Uterus (tissue), 2 donors: ENCODE measurements around the gene FKBP5.
"Not testable (repeated sequence)": the region's sequence is repeated elsewhere in the genome, so short reads cannot be mapped to it uniquely, and the experiment has no call there.

Experiments
- POLR2A ChIP-seq, 2 donors: fragments of 450-650 bp; IDR thresholded peaks; one replicate each; pipeline ENCODE4 v1.6.1; 2016; ENCODE audit warnings: antibody characterized with exemption in 2 of 2, mild to moderate bottlenecking in 1 of 2, moderate library complexity in 1 of 2
- TF ChIP-seq, protein P1 (sequence below), 4 experiments: fragments of 200-600 bp in 2 of 4; fragments of 450-650 bp in 2 of 4; sonication (generic) in 2 of 4; IDR thresholded peaks; one replicate each; pipeline ENCODE4 v1.5.1; 2016 to 2019; ENCODE audit warnings: antibody characterized with exemption in 4 of 4, mild to moderate bottlenecking in 2 of 4, moderate library complexity in 1 of 4

DNA sequence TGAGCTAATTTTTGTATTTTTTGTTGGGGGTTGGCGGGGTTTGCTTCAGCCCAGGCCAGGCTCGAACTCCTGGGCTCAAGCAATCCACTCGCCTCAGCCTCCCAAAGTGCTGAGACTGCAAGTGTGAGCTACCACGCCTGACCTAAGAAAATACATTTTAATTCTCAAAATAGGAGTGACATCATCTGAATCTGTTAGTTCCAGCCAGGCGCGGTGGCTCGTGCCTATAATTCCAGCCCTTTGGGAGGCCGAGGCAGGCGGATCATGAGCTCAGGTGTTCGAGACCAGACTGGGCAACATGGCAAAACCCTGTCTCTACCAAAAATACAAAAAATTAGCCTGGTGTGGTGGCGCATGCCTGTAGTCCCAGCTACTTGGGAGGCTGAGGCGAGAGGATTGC lies 45.6 kb upstream of the FKBP5 start:
- TF ChIP-seq POLR2A (IDR thresholded peaks at IDR 0.05), result not testable (repeated sequence)
- TF ChIP-seq, protein P1, sequence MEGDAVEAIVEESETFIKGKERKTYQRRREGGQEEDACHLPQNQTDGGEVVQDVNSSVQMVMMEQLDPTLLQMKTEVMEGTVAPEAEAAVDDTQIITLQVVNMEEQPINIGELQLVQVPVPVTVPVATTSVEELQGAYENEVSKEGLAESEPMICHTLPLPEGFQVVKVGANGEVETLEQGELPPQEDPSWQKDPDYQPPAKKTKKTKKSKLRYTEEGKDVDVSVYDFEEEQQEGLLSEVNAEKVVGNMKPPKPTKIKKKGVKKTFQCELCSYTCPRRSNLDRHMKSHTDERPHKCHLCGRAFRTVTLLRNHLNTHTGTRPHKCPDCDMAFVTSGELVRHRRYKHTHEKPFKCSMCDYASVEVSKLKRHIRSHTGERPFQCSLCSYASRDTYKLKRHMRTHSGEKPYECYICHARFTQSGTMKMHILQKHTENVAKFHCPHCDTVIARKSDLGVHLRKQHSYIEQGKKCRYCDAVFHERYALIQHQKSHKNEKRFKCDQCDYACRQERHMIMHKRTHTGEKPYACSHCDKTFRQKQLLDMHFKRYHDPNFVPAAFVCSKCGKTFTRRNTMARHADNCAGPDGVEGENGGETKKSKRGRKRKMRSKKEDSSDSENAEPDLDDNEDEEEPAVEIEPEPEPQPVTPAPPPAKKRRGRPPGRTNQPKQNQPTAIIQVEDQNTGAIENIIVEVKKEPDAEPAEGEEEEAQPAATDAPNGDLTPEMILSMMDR (IDR thresholded peaks at IDR 0.05), result not testable (repeated sequence)
